A549 (cell line): ENCODE measurements around the gene APOM. TPM values are rescaled to one million over a fixed set of nuclear protein-coding genes. Genes with fewer than 3 reads are reported as not detected.

Experiments
- ATAC-seq, 2 experiments: fragments of 200-7000 bp in 1 of 2; fragments of >200 bp in 1 of 2; cut with Nextera tagmentation in 1 of 2; cut with Tn5 transposase in 1 of 2; 3 replicates each; pipeline versions ENCODE4 v1.8.0 to v1.9.1; 2018 to 2020; ENCODE audit warnings: mild to moderate bottlenecking in 1 of 2, moderate library complexity in 1 of 2
- CTCF ChIA-PET: fragments of 300-600 bp; sonication (Branson Sonifier 250); formaldehyde crosslinking; extraction: SDS; loops from one replicate; lab custom pipeline; 2021; ENCODE audit warnings: antibody characterized with exemption, inconsistent platforms; lab: Yijun Ruan, JAX
- POLR2A ChIA-PET: fragments of 350-600 bp; formaldehyde crosslinking; extraction: SDS; loops from one replicate; lab custom pipeline; 2021; ENCODE audit warnings: antibody characterized with exemption, inconsistent platforms; lab: Yijun Ruan, JAX
- DNase-seq, 2 experiments: peaks; one replicate each; pipeline versions ENCODE4 v3.0.0 to v3.0.0-alpha.2; 2011 to 2016; ENCODE audit warnings: low read depth in 1 of 2, low spot score in 1 of 2
- FAIRE-seq: peaks from 2 replicates; lab custom pipeline; 2011; peaks lifted over from hg19 to GRCh38; lab: Jason Lieb, UNC
- H3K27ac ChIP-seq, 2 experiments: fragments of >200 bp; sonication (Bioruptor Twin); formaldehyde crosslinking; 3 replicates each; pipeline ENCODE4 v1.5.1; 2016 to 2017
- H3K4me1 ChIP-seq: fragments of >200 bp; sonication (Bioruptor Twin); formaldehyde crosslinking; 3 replicates; pipeline ENCODE4 v1.6.1; 2016
- H3K4me2 ChIP-seq: fragments of >200 bp; sonication (Bioruptor Twin); formaldehyde crosslinking; 3 replicates; pipeline ENCODE4 v1.6.1; 2016
- H3K4me3 ChIP-seq: fragments of >200 bp; sonication (Bioruptor Twin); formaldehyde crosslinking; 3 replicates; pipeline ENCODE4 v1.5.1; 2016
- H3K9me3 ChIP-seq: fragments of >200 bp; sonication (Bioruptor Twin); formaldehyde crosslinking; 3 replicates; pipeline ENCODE4 v1.6.1; 2016
- BCL3 ChIP-seq: fragments of >200 bp; sonication (Bioruptor Twin); formaldehyde crosslinking; IDR thresholded peaks from 3 replicates; pipeline ENCODE4 v1.6.1; 2016
- BHLHE40 ChIP-seq: IDR thresholded peaks from 2 replicates; pipeline ENCODE4 v1.6.1; 2012; ENCODE audit warnings: low read depth, low read length, inconsistent platforms
- CBX2 ChIP-seq: fragments of 200-600 bp; sonication (generic); IDR thresholded peaks from 2 replicates; pipeline ENCODE4 v1.6.1; 2016; ENCODE audit warnings: low read depth, mild to moderate bottlenecking, borderline replicate concordance
- CEBPB ChIP-seq, 2 experiments: fragments of >200 bp in 1 of 2; sonication (Bioruptor Twin) in 1 of 2; formaldehyde crosslinking in 1 of 2; IDR thresholded peaks; 2 replicates each; pipeline ENCODE4 v1.6.1; 2012 to 2016
- CHD4 ChIP-seq: fragments of 200-600 bp; sonication (generic); IDR thresholded peaks from 2 replicates; pipeline ENCODE4 v1.6.1; 2016; ENCODE audit warnings: antibody characterized with exemption, mild to moderate bottlenecking, borderline replicate concordance
- ELK1 ChIP-seq: fragments of 150-350 bp; IDR thresholded peaks from 2 replicates; pipeline ENCODE4 v1.6.1; 2014; ENCODE audit warnings: low read depth, mild to moderate bottlenecking, low read length
- GATA3 ChIP-seq: IDR thresholded peaks from 2 replicates; pipeline ENCODE4 v1.6.1; 2012; ENCODE audit warnings: borderline replicate concordance
- HES2 ChIP-seq: fragments of >200 bp; sonication (Bioruptor Twin); formaldehyde crosslinking; IDR thresholded peaks from 2 replicates; pipeline ENCODE4 v1.6.1; 2016
- HEYL ChIP-seq: fragments of 250-450 bp; sonication (Bioruptor Pico); IDR thresholded peaks from 2 replicates; pipeline ENCODE4 v1.8.0; 2021; ENCODE audit warnings: mild to moderate bottlenecking, moderate library complexity
- HOXB13 ChIP-seq: fragments of 250-450 bp; sonication (Bioruptor Pico); IDR thresholded peaks from 2 replicates; pipeline ENCODE4 v1.5.0; 2020; ENCODE audit warnings: low read depth, mild to moderate bottlenecking, moderate library complexity
- HOXB5 ChIP-seq: fragments of 250-450 bp; sonication (Bioruptor Pico); IDR thresholded peaks from 2 replicates; pipeline ENCODE4 v1.5.0; 2020; ENCODE audit warnings: mild to moderate bottlenecking, moderate library complexity
- JUN ChIP-seq, 2 experiments: fragments of >200 bp; sonication (Bioruptor Twin); formaldehyde crosslinking; IDR thresholded peaks; 2 replicates in 1 of 2; 3 replicates in 1 of 2; pipeline ENCODE4 v1.6.1; 2016 to 2017
- KDM5A ChIP-seq: fragments of 200-600 bp; sonication (generic); IDR thresholded peaks from 2 replicates; pipeline ENCODE4 v1.6.1; 2016; ENCODE audit warnings: antibody characterized with exemption, mild to moderate bottlenecking
- MAX ChIP-seq: IDR thresholded peaks from 2 replicates; pipeline ENCODE4 v1.6.1; 2012
- MYC ChIP-seq: IDR thresholded peaks from 2 replicates; pipeline ENCODE4 v1.6.1; 2012; ENCODE audit warnings: mild to moderate bottlenecking, inconsistent platforms, low read length, improper control_type of control experiment, borderline replicate concordance
- PHF8 ChIP-seq: fragments of 200-600 bp; sonication (generic); IDR thresholded peaks from 2 replicates; pipeline ENCODE4 v1.6.1; 2016; ENCODE audit warnings: low read depth, mild to moderate bottlenecking, antibody characterized with exemption, moderate library complexity, borderline replicate concordance
- POLR2A ChIP-seq: IDR thresholded peaks from 2 replicates; pipeline ENCODE4 v1.6.1; 2012; ENCODE audit warnings: mild to moderate bottlenecking, low read length
- POLR2AphosphoS2 ChIP-seq: conservative IDR thresholded peaks from 2 replicates; pipeline ENCODE4 v1.6.1; 2012; ENCODE audit warnings: low read length, improper control_type of control experiment, inconsistent platforms
- RAD21 ChIP-seq, 2 experiments: fragments of >200 bp in 1 of 2; sonication (Bioruptor Twin) in 1 of 2; formaldehyde crosslinking in 1 of 2; IDR thresholded peaks in 1 of 2; conservative IDR thresholded peaks in 1 of 2; 2 replicates in 1 of 2; 3 replicates in 1 of 2; pipeline ENCODE4 v1.6.1; 2012 to 2018; ENCODE audit warnings: inconsistent platforms in 1 of 2
- RARB ChIP-seq: fragments of 250-450 bp; sonication (Bioruptor Pico); IDR thresholded peaks from 2 replicates; pipeline ENCODE4 v1.8.0; 2021; ENCODE audit warnings: mild to moderate bottlenecking, moderate library complexity
- SMC3 ChIP-seq: fragments of >200 bp; sonication (Bioruptor Twin); formaldehyde crosslinking; IDR thresholded peaks from 3 replicates; pipeline ENCODE4 v1.6.1; 2018; ENCODE audit warnings: inconsistent platforms
- USF2 ChIP-seq: fragments of 450-650 bp; IDR thresholded peaks from 2 replicates; pipeline ENCODE4 v1.6.1; 2014; ENCODE audit warnings: antibody characterized with exemption
- ZFP36 ChIP-seq: fragments of 450-650 bp; IDR thresholded peaks from 2 replicates; pipeline ENCODE4 v1.6.1; 2014; ENCODE audit warnings: borderline replicate concordance; ENCODE audit not compliant: partially characterized antibody
- ZNF302 ChIP-seq: fragments of 250-450 bp; sonication (Bioruptor Pico); IDR thresholded peaks from 2 replicates; pipeline ENCODE4 v1.9.0; 2021; ENCODE audit warnings: inconsistent platforms, mild to moderate bottlenecking, moderate library complexity
- WGBS: methylation state at CpG from one replicate; pipeline ENCODE4 v1.1.6; 2017; ENCODE audit errors: missing lambda C conversion rate; 5-methylcytosine and 5-hydroxymethylcytosine counted together
- polyA plus RNA-seq, 4 experiments: library from polyadenylated mRNA; depleted of rRNA in 3 of 4; stranded (reverse); fragments of >200 nt; fragmentation: RNase III in 1 of 4; extraction: RNeasy Plus Mini Kit Qiagen cat#74134 plus additional on column Dnase treatment in 1 of 4; gene quantifications; 2 replicates in 3 of 4; 3 replicates in 1 of 4; pipeline ENCODE4 v1.2.3, GENCODE V29; 2011 to 2017

The APOM gene
- polyA plus RNA-seq, 2 of the 4 experiments (the other 2 are of a cell fraction): 1.5 to 2.6 TPM

GRCh38 chr6:31702819-31703716, 47.4 kb downstream of the APOM start, which contains the start of gene ABHD16A:
Gene ABHD16A (minus strand): TSS chr6:31703324. CDS start chr6:31703281, 43 bp downstream.
- no peak for FAIRE-seq
- H3K4me1 ChIP-seq: peaks cover 13% of the 10 kb centered on the region; the same call in 2 of the 3 replicates
- peak; percentile 97 for DNase-seq
- H3K4me2 ChIP-seq: peak within 1 kb of the TSS; percentile 81
- ChIA-PET CTCF (interaction anchor here (0.7 to 3.1 kb wide), 6 partner anchors 9 to 187 kb away, joined by 3 to 9 read pairs (median 4); no protein-coding TSS in a partner anchor), POLR2A (interaction anchor here (0.5 to 1.6 kb wide), 9 partner anchors 22 to 398 kb away, joined by 3 to 7 read pairs (median 4); partner anchors contain the start of genes DDAH2, HSPA1B, MSH5 and NEU1)
- TF ChIP-seq ELK1: no peak
- peak; percentile 46; the same call in 1 of the 2 replicates for TF ChIP-seq GATA3
- TF ChIP-seq KDM5A: no peak
- TF ChIP-seq USF2: no peak
- TF ChIP-seq BCL3: peak; percentile 86; the same call in 2 of the 3 replicates
- TF ChIP-seq RAD21 (conservative IDR thresholded peaks at IDR 0.05 in 1 of 2, IDR thresholded peaks at IDR 0.05 in 1 of 2): no peak
- no peak for TF ChIP-seq HES2
- TF ChIP-seq SMC3: no peak
- peak; percentile 80 for TF ChIP-seq POLR2A
- no peak for TF ChIP-seq ZFP36
- no peak for TF ChIP-seq ZNF302 (CRISPR knock-in tag)
- no peak for TF ChIP-seq POLR2AphosphoS2
- peak; percentile 96 for TF ChIP-seq PHF8
- TF ChIP-seq JUN (IDR thresholded peaks at IDR 0.05): peak; percentile 43 to 73; a peak in 3 of 5 replicates
- no peak for TF ChIP-seq HOXB13 (CRISPR knock-in tag)
- no peak for TF ChIP-seq HOXB5 (CRISPR knock-in tag)
- TF ChIP-seq BHLHE40: no peak
- no peak for TF ChIP-seq CBX2
- TF ChIP-seq CEBPB (IDR thresholded peaks at IDR 0.05): peak; percentile 90 to 99
- TF ChIP-seq HEYL (CRISPR knock-in tag): no peak
- TF ChIP-seq CHD4: no peak
- TF ChIP-seq MYC: no peak
- no peaks in the 10 kb centered on the region for H3K9me3 ChIP-seq
- ATAC-seq: peak; percentile 97 to 98
- peak within 1 kb of the TSS; percentile 72 for H3K4me3 ChIP-seq
- peak within 1 kb of the TSS; percentile 84 to 92 for H3K27ac ChIP-seq
- WGBS: under 1% methylated on average over 38 of the region's 54 CpGs

GRCh38 chr6:31705931-31706330, 50.2 kb downstream of the APOM start:
- TF ChIP-seq RARB (no peak), MAX (no peak)
- 66% methylated on average over 6 of the region's 6 CpGs for whole genome bisulfite sequencing
- H3K9me3 ChIP-seq: no peaks in the 10 kb centered on the region
- no peak for ATAC-seq
- no peak for FAIRE-seq
- CTCF ChIA-PET: interaction anchor here (0.6 kb wide), 1 partner anchor 25 kb away, joined by 4 read pairs; the partner anchor contains the start of gene LY6G5C
- no peak overlapping the region for H3K4me2 ChIP-seq
- POLR2A ChIA-PET: interaction anchor here (1.2 kb wide), 1 partner anchor 122 kb away, joined by 3 read pairs; the partner anchor contains the start of gene HSPA1B
- H3K27ac ChIP-seq: no peak overlapping the region
- H3K4me1 ChIP-seq: peaks cover 11% of the 10 kb centered on the region; the same call in 2 of the 3 replicates
- no peak for DNase-seq
- no peak overlapping the region for H3K4me3 ChIP-seq
